Left forelimb (tissue), 1 donor: ENCODE results near the gene LY6G6C.

Experiments
- DNase-seq: peaks from one replicate; pipeline ENCODE4 v3.0.0-alpha.2; 2018; ENCODE audit warnings: low spot score

Gene LY6G6C

DNA sequence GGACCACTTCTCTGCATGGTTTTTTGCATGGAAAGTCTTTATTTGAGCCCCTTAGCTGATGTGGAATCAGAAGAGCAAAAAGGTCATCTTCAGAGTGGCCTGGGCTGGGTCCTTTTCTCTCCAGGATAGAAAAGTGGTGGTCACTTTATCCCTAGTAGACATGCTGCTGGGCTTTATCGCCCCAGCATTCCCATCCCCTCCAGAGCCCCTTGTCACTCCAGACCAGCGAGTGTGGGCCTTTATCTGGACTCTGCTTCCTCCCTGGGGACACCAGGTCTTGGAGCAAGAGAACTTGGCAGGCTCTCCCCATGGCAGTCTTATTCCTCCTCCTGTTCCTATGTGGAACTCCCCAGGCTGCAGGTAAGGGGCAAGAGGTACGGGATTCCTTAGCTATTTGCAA, 14.9 kb downstream of the LY6G6C start, which contains the start of gene LY6G6F:
Gene LY6G6F, plus strand, starts transcription at position 268 of the 400 bp plus-strand sequence. Its CDS starts 41 bp downstream, at position 309.
- no peak for DNase-seq

DNA sequence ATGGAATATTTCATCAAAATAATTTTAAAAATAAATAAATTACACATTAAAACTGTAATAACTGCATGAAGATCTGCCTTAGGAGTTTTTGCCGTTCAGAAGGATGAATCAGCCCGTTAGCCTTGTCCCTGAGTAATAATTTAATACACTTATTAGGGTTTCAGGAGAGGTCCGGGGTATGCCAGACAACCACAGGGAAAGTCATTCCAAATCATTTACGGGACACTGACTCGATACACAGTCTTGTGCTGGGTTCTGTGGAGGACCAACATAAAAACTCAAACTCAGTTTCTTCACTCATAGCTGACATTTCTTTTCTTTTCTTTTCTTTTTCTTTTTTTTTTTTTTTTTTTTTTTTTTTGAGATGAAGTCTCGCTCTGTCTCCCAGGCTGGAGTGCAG, 15.6 kb downstream of the LY6G6C start:
- DNase-seq: no peak

DNA sequence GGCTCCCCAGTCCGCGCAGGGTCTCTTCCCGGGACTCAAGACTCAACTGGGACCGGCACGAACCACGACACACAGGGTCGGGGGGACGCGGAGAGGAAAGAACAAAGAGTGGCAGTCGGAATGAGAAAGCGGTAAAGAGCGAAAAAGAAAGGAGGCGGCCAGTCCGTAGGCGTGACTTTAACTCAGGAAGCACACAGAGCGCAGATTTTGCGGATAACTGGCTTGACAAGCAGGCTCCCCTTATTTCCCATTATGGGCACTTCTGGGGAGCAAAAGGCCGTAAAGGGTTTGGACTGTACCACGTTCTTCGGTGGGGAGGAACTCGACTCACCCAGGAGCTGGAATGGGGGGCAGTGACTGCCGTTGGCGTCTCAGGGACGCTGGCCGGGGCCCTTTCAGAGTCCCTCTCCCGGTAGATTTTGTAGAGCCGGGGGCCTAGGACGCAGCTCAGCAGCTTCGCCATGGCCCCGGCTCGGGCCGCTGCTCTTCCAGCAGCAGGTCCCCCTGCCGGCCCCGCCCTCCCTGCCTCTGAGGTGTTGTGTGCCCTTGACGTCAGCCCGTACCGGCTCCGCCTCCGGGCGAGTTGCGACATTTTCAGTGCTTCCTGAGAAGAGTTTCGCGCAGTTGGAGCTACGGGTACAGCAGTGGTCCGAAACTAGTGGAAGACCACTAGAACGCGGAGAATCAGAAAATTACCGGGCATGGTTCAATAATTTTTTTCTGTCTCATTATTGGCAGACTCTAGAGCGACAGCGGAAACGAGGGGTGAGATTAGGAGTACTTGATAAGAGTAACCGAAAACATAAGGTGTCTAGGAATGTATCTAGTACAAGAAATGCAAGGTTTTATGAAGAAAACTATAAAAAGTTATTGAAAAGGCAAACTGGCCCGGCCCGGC, 18.5 kb downstream of the LY6G6C start, which contains the start of gene ABHD16A:
Gene ABHD16A, minus strand, starts transcription at position 506 of the 898 bp plus-strand sequence. Its CDS starts 43 bp downstream, at position 463.
- DNase-seq: peak; percentile 99

DNA sequence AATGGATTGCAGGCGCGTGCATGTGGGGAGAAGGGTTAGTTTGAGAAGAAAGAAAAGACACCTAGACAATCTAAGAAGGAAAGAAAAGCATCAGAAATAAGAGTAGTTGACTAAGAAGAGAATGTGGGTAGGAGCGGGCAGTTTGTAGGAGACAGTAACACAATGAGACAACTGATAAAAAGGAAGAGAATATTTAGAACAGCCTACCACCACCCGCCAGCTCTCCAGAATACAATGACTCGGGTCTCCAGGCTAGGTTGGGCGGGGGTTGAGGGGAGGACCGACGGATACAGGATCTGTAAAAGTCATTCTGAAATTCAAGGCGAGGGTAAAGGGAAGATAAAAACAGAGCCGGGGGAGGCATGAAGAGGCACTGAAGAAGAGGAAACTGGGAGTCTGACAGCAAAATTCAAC, 19.1 kb downstream of the LY6G6C start:
- DNase-seq: no peak

DNA sequence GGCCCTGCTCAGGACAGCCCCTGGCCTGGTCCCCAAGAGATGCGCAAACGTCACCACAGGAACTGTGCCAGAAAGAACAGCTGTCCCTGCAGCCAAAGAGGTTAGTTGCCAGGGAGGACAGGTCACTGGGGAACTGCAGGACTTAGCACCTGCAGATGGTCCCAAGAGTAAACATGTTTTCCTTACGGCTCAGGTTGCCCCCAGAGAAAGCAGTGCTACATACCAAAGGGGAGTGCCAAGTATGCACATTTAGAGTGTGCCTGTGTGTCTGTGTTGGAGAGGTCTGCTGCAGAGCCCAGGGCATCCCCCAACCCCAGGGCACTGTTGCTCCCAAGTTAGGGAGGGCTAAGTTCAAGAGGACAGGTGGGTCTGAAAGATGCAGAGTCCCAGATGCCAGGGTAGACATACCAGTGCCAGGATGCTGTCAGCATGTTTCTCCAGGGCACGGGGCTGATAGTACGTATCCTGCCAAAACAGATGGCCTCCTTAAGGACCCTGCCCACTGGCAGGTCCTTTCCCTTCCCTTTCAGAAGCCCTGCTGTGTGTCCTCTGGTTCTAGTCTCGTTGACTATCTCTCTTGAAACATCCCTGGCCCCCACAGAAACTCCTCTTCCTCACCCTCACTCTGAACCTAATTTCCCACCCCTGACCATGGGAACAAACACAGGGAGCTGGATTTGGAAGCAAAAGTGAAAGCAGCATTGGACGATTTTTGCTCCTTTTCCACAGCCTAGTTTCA, 19.7 kb downstream of the LY6G6C start:
- DNase-seq: no peak

DNA sequence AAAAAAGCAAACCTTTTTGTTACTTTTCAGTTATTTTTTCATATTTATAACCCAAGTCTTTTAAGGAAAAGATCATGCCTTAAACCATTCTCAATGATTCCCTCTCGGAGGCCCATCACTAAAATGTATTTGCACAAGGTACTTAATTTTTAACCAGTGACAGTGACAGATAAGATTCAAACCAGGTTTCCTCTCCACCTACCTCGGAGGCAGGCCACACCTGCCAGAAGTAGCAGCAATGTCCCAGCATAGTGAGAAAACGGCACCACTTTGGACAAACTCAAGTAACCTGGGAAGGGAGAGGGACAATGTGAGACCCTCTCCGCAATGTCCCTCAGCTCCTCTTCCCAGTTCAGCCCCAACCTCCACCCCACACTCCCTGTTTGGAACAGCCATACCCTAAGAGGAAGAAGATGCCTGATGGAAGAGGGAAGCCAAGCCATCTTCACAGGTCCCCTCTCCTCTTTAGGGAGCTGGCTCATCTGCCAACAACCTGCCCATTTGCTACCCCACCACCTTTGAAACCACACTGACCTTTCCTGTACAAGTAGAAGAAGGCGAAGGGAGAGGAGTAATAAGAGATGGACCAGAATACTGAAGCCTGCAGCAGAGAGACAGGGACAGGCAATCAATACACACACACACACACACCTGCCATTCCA, 20.7 kb downstream of the LY6G6C start:
- no peak for DNase-seq

DNA sequence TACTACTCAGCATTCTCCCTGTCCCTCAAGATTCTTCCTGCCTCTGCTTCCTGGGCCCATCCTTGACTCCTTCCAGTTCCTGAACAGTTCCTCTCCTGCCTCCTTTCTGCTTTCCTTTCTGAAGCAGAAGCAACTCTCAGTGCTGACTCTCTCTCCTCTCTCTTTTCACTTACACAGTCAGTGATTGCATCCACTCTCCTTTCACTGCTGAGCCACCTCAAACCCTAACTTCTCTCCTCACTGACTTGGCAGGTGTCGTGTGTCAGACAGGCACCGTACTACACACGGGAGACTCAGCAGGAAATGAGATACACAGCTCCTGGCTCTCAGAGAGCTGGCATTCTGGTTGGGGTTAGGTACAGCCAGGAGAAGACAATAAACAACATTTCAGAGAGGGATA, 24.0 kb downstream of the LY6G6C start:
- DNase-seq: no peak

DNA sequence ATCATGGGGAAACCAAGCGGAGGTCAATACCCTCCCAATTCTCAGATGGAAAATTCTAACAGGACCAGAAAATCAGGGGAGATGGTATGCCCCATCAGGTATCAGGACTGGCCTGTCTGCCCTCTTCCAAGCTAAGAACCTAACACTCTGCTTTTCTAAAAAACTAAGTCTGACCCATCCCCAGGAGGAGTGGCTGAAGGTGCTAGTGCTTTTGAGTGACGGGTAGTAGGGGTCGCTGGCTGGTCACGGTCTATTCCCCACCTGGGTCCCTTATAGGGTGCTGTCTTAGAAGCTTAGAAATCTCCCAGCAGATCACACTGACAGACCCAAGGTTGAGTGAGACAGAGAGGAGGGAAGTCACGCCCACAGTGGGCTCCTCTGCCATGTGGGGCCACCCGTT, 28.0 kb downstream of the LY6G6C start:
- DNase-seq: no peak

DNA sequence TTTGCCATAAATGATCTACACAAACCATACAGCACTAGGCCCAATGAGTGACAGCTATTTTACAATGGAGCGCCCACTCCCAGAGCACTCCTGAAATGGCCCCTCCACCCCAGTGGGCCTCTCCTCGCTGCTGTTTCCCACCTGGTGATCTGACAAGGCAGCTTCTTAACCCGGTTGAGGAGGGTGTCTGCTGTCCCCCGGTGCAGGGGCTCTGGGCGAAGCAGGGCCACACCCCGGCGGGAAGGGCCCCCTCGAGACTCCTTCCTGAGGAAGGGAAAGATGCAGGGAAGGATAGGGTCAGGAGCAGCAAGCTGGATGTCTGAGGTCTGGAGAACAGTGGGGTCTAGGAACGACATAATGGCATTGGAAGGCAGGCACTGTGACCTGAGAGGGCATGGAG, 28.7 kb downstream of the LY6G6C start:
- no peak for DNase-seq

DNA sequence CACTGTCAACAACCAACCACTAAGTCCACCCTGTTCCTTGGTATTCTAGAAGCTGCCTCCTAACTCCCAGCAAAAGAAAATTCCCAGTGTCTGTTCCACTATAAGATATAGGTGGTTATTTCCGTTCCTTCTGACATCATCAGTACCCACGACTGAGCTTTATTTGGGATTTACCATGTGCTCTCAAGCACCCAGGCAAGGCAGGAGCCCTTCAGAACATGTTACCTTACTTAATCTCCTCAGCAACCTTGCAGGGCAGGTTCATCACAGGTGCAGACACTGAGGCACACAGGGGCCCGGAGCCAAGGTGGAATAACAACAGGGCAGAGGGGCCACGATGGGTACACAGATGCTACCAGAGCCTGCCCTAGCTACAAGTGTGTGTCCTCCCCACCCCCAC, 29.2 kb downstream of the LY6G6C start:
- no peak for DNase-seq

DNA sequence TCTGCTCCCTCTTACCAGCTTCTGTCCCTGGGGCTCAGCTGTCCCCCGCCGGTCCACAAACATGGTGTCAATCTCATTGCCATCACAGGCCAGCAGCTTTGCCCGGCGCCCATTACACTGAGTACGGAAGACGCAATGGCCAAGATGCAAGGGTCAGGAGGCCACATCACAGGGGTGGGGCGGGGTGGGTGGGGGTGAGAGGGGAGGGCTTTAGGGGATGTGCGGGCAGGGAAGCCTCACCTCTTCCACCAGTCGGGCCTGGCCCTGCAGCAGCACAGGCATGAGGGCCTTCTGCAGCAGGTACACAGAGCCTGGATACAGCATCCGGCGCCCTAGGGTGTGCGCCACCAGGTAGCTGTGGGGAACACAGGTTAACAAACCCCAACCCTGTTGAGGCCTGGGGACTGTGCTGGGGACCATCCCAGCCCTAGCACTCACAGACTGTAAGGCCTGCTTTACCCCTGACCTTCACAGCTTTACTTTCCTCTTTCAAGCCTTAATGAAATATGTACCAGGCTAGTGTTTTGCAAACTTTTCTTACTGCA, 29.9 kb downstream of the LY6G6C start:
- no peak for DNase-seq

DNA sequence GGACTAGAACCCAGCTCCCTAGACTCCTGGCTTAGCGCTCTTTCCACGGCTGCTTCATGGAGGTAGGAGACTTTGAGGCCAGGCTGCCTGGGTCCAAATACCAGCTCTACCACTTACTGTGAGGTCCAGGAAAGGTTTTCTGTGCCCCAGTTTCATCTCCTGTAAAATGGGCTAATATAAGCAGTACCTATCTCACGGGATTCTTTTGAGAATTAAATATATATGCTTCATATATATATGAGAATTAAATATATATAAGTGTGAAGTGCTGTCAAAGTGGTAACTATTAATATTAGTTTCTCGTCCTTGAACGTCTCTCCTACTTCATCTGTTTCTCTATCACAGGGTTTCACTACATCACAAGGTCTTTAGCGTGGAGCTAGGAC, 30.5 kb downstream of the LY6G6C start:
- no peak for DNase-seq

DNA sequence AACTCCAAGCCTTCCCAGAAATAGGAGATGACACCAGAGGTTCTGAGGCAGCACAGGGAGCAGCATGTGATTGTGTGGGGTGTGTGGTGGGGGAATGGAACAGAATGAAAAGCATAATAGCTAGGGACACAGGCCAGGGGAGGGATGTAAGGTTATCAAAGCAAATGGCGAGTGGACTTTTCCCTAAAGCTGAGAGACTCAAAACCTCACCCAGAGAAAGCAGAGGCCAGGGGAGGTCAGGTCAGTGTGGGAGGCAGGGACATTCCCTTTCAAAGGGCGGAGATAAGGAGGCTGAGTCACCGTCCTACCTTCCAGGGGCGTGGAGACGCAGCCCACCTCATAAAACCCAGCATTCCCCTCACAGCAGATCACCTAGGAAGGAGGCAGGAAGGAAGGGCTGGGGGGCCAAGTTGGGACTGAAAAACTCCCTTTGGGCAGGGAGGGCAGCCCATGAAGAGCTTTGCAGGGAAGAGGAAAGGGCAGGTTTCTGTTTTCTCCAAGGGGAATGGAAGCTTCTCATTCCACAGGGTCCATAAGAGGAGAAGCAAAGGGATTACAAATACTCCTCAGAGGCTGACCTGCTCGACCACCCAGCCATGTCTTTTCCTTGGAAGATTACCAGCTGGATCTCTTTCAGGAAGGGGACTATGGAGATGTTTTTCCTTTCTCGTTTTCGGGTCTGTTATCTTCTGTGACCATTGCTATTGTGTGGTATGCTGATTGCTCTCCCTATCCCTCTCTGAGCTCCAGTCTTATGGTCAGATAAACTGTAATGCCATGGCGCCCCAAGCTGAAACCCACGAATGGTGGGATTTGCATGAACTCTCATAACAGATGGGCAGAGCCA, 31.1 kb downstream of the LY6G6C start:
- no peak for DNase-seq

DNA sequence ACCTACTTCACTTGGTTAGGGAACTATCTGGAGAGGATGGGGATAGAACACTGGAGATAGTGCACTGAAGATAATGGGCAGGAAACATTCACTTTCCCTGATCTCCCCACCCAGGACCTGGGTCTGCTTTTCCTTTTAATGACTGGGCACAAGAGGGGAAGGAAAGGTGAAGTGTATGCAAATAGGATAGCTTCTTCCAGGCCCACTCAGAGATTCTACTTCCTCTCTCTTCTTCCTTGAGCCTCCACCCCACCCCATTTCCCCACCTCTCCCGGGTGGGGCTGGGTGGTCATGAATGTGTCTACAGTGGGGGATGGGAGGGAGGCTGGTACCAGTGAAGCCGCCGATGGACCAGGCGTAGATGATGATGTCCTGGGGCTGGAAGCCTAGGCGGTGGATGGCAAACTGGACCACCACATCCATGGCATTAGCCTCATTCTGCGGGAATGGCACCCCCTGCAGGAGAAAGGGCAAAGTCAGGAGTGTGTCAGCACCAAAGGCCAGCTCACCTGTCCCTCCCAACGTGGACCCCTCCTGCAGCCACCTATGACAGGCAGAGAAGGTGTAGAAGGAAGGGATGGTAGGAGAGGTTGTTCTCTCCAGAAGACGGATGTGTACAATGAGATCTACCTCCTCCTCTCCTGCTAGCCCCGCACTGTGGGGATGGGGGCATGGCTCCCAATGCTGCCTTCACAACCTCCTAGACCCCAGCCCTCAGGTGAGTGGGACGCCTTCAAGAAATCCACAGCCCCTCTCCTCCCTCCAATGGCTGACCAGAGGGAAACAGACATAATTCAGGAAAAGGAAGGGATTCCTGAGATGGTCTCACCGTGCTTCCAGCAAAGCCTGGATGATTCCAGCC, 32.1 kb downstream of the LY6G6C start:
- DNase-seq: no peak

DNA sequence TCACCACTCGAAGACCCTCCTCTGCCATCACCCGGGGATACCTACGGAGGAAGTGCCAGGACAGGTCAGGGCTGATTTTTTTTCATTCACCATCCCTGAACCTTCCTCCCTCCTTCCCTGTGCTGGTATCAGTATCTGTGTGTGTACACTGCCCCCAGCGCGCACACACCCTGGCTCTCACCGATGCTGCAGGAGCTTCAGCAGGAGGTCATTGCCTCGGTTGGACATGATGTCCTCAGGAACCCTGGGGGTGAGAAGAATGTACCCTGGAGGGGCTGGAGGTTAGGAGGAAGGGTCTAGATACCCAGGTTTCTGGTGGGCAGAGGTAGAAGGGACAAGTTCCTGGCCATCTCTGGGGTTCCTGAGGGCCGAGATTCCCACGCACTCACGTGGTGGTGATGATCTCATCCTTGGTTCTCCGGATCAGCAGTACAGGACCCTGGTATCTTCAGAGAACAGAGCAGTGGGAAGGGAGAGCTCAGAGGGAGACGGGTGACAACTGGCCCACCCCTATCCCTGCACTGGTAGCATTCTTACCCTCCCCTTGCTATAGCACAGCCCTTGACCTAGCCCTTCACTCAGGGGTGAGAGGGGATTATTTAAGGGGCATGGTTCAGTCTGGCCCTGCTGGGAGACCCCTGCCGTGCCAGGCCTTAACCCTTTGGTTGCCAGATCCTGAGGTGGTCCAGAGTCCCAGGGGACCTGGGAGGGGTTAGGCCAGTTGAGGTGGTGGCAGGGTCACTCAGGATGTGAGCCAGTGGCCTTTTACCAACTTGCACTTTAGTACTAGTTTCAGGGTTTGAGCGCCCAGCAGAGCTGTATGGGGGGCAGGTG, 33.5 kb downstream of the LY6G6C start:
- DNase-seq: no peak

DNA sequence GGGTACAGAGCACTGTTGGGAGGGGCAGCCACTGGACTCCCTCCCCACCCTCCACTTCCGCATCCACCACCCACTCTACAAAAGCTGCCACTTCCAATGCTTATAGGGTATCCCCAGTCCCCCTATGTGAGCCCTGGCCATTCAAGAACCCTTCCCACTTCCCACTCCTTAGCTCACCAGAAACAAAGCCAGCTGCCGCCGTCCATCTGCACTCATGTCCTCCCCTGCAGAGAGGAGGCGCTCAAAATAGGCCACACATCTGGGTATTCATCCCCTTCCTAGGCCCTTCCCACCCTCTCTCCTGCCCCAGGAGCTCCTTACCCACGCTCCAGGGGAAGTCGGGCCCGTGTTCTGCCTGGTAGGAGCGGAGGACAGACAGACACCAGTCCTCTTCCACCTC, 34.2 kb downstream of the LY6G6C start:
- no peak for DNase-seq

DNA sequence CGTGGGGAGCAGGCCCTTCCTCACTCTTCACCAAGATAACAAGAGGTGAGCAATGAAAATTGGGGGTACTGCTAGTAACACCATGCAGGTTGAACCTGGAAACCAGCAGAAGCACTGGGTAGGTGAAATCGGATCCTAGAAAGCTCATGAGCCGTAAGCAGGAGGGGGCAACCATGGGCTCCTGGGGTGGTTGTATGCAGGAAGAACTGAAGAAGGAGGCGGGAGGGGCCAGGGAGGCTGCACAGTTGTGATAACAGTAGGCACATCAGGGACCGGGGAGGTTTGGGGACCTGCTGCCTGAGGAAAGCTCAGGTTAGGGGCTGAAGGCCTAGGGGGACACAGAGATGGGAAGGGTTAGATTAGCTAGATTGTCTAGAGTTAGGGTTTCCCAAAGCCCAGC, 35.1 kb downstream of the LY6G6C start:
- DNase-seq: no peak

DNA sequence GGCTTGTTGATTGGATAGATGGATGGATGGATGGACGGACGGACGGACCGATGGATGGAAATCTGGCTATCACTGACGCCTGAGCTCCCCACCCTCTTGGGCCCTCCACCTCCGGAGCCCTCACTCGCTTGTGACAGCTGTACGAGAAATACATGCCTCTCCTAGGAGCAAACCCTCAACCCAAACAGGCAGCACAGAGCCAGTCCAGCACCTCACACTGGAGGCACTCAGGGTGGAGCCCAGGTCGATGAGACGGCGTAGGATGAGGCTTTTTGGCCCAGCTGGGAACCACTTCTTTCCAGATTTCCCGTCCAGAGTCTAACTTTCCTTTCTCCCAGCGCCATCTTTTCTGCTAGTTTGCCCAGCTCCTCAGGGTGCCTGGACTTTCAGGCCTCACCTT, 38.0 kb downstream of the LY6G6C start:
- no peak for DNase-seq

DNA sequence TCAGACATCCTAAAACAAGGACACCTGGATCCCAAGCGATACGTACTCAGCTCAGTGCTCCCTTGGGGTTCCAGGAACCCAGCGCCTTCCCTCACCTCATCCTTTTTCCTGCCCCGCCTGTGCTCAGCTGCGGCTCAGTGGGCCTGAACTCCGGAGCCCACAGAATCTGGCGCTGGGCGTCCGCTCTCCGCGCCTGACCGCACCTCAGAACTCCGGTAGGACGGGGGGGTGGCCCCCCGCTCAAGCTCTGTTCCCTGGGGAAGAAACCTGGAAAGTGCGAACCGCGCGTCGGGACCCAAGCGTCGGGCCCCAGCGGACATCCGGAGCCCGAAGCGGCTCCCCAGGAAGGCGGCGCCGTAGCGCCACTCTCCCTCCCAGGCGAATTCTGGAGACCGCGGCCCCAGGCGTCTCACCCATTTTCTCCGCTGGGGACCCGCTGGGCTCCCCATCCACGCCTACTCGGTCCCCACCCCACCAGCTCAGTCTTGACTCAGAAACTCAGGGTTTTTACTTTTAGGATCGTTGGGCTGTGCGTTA, 40.3 kb downstream of the LY6G6C start:
- no peak for DNase-seq
